Astrocyte of the spinal cord (primary cell): ENCODE data around the gene ZNF236.

ENCODE experiments used
- DNase-seq: peaks from one replicate; pipeline ENCODE4 v3.0.0; 2011; ENCODE audit warnings: low read depth, low spot score
- H3K4me3 ChIP-seq: 2 replicates; pipeline ENCODE4 v1.5.1; 2011; ENCODE audit warnings: low read depth, mild to moderate bottlenecking, low read length, moderate library complexity
- CTCF ChIP-seq: IDR thresholded peaks from 2 replicates; pipeline ENCODE4 v1.5.1; 2012; ENCODE audit warnings: low read depth, mild to moderate bottlenecking, low read length, inconsistent platforms
- in situ Hi-C: cut with HindIII; loops from 2 replicates; pipeline ENCODE4 v1.10.0; 2017; ENCODE audit warnings: low sequenced_read_pairs

Gene ZNF236

GRCh38 chr18:76821356-76821874 lies 942 bp upstream of the ZNF236 start:
- H3K4me3 ChIP-seq = peak overlapping the region; percentile 89
- DNase-seq = no peak
- in situ Hi-C loops = no loop called here
- TF ChIP-seq CTCF = no peak

- peak; percentile 47 for DNase-seq
- TF ChIP-seq CTCF = no peak
- H3K4me3 ChIP-seq = peak overlapping the region; percentile 89
- in situ Hi-C loops = no loop called here
Observed at GRCh38 chr18:76821875-76822505, 367 bp upstream of the ZNF236 start.

- no peak for TF ChIP-seq CTCF
- DNase-seq = no peak
Observed at GRCh38 chr18:76823161-76823538, 793 bp downstream of the ZNF236 start.

GRCh38 chr18:76823587-76824011 lies 1.2 kb downstream of the ZNF236 start:
- peak; percentile 23 for DNase-seq
- peak; percentile 55 for TF ChIP-seq CTCF
- H3K4me3 ChIP-seq = peak overlapping the region; percentile 71
- in situ Hi-C loops = no loop called here

More at GRCh38 chr18:76823161-76823538, 793 bp downstream of the ZNF236 start:
- H3K4me3 ChIP-seq = peak overlapping the region; percentile 71
- in situ Hi-C loops = no loop called here

- in situ Hi-C loops = no loop called here
- TF ChIP-seq CTCF = no peak
- H3K4me3 ChIP-seq = peak overlapping the region; percentile 71
- no peak for DNase-seq
Observed at GRCh38 chr18:76824145-76824676, 1.9 kb downstream of the ZNF236 start.

GRCh38 chr18:76824754-76825153 lies 2.4 kb downstream of the ZNF236 start:
- in situ Hi-C loops = no loop called here
- no peak for DNase-seq
- no peak overlapping the region for H3K4me3 ChIP-seq
- TF ChIP-seq CTCF = no peak
